NOMO-1 treated with DMSO at 0.1 percent for 48 hours (cell line): ENCODE results near the gene NXF3.
"Not testable (repeated sequence)": the region's sequence is repeated elsewhere in the genome, so short reads cannot be mapped to it uniquely, and the experiment has no call there.

ENCODE experiments used
- DNase-seq: peaks from one replicate; lab custom pipeline; 2025; ENCODE audit not compliant: unreplicated experiment; lab: John Stamatoyannopoulos, UW

The NXF3 gene

GRCh38 chrX:103051260-103051789, 41.6 kb downstream of the NXF3 start:
- DNase-seq, result no peak

- DNase-seq, result not testable (repeated sequence)
These were observed 59.6 kb downstream of the NXF3 start for GRCh38 chrX:103033371-103033770.
